Choroid plexus epithelial cell (primary cell): ENCODE results near the gene MAMSTR.
A peak's percentile ranks its signal among the peaks of the same experiment; 100 is the strongest.

Source experiments
- DNase-seq: peaks from one replicate; pipeline ENCODE4 v3.0.0-alpha.2; 2010; ENCODE audit warnings: low read depth
- H3K4me3 ChIP-seq: 2 replicates; pipeline ENCODE4 v1.5.1; 2011; ENCODE audit warnings: low read depth, mild to moderate bottlenecking, control low read depth, low read length, moderate library complexity
- TF ChIP-seq, protein P1 (sequence below): conservative IDR thresholded peaks from 2 replicates; pipeline ENCODE4 v1.5.1; 2011; ENCODE audit warnings: low read depth, mild to moderate bottlenecking, control low read depth, inconsistent platforms, low read length, moderate library complexity

MAMSTR gene

GRCh38 chr19:48742096-48742495, 22.6 kb upstream of the MAMSTR start:
- TF ChIP-seq, protein P1, sequence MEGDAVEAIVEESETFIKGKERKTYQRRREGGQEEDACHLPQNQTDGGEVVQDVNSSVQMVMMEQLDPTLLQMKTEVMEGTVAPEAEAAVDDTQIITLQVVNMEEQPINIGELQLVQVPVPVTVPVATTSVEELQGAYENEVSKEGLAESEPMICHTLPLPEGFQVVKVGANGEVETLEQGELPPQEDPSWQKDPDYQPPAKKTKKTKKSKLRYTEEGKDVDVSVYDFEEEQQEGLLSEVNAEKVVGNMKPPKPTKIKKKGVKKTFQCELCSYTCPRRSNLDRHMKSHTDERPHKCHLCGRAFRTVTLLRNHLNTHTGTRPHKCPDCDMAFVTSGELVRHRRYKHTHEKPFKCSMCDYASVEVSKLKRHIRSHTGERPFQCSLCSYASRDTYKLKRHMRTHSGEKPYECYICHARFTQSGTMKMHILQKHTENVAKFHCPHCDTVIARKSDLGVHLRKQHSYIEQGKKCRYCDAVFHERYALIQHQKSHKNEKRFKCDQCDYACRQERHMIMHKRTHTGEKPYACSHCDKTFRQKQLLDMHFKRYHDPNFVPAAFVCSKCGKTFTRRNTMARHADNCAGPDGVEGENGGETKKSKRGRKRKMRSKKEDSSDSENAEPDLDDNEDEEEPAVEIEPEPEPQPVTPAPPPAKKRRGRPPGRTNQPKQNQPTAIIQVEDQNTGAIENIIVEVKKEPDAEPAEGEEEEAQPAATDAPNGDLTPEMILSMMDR, result no peak
- H3K4me3 ChIP-seq, result no peak overlapping the region
- no peak for DNase-seq

DNA sequence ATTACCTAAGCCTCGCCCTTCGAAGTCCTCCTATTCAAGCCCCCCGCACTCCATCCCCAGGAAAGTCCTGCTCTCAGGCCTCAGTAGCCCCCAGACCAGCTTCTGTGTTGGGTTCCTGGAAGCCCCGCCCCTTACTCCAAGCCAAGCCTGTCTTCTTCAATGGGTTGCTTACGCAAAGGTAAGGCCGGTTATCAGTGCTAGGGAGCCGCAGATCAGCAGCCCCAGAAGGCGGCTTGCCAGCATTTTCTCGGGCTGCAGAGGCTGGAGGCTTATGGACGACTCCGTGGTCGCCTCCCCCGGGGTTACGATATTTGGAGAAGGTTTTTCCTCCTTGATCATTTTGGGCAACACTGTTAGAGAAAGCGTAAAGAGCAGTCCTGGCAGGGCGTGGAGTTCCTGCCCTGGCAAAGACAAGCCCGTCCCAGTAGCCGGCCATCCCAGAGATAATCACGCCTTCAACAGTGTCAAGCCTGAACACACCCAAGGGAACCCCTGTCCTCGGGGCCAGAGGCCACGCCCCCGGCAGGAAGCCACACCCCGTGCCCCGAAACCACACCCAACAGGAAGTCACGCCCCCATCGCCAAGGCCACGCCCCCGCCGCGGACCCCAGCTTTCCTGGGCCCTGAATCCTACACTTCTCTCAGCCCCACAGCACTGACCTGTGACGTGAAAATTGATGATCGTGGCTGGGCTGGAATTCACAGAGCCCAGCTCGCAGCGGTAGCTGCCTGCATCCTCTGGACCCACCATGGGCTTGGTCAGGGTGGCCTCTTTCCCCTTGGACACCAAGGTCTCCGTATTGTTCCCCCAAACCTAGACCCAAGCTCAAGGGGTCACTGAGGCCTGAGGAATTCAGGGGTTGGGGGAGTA, 21.8 kb upstream of the MAMSTR start:
- no peak for DNase-seq
- TF ChIP-seq, protein P1, result no peak
- no peak overlapping the region for H3K4me3 ChIP-seq

GRCh38 chr19:48740164-48740972, 20.8 kb upstream of the MAMSTR start, which contains the start of gene RASIP1:
Gene RASIP1 (minus strand): TSS chr19:48740610. CDS start chr19:48740282, 328 bp downstream.
- no peak within 1 kb of the TSS for H3K4me3 ChIP-seq
- no peak for DNase-seq
- TF ChIP-seq, protein P1, result no peak

DNA sequence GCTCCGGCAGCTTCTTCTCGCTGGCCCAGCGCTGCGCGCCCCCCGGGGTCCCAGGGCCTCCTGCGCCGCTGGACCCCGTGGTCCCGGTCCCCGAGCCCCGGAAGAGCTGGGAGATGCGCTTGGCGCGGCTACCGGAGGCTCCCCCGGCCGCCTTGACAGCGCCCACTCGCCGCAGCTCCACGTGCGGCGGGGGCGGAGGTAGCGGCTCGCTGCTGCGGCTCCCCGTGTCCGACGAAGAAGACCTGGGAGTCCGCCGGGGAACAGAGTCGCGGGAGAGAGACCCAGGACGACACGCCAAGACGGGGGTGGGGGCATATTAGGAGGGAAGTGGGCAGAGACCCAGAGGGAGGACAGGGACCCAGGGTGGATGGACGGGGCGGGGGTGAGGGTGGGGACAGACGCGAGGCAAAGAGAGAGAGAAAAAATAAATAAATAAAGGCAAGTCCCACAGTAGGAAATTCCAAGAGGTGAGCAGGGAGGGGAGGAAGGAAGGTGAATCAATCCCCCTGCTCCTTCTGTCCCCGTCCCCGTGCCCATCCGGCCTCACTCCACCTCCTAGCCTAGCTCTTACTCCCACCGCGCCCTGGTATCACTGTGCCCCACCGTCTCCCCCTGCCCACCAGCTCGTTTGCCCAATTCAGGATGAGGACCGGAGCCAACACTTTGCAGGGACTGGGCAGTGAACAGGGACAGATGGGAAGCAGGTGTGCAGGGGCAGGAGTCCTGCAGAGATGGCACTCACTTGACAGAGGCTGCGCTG, 20.1 kb upstream of the MAMSTR start:
- TF ChIP-seq, protein P1, result no peak
- H3K4me3 ChIP-seq, result no peak overlapping the region
- DNase-seq, result no peak

GRCh38 chr19:48738557-48739403, 19.3 kb upstream of the MAMSTR start:
- TF ChIP-seq, protein P1, result peak; percentile 3
- DNase-seq, result peak; percentile 82
- H3K4me3 ChIP-seq, result peak overlapping the region; percentile 40
